Hepatocyte (in vitro differentiated cells): ENCODE results near the gene GAS5. TPM values are rescaled to one million over a fixed set of nuclear protein-coding genes. Genes with fewer than 3 reads are reported as not detected.
"Not testable (repeated sequence)": the region's sequence is repeated elsewhere in the genome, so short reads cannot be mapped to it uniquely, and the experiment has no call there.

Experiments
- DNase-seq: peaks from one replicate; pipeline ENCODE4 v3.0.0-alpha.2; 2016; ENCODE audit warnings: low spot score
- H2AFZ ChIP-seq: fragments of 200-600 bp; sonication (generic); 2 replicates; pipeline ENCODE4 v1.6.0; 2016; ENCODE audit warnings: antibody characterized with exemption, mild to moderate bottlenecking
- H3K27ac ChIP-seq: fragments of 200-600 bp; sonication (generic); 2 replicates; pipeline ENCODE4 v1.5.1; 2016; ENCODE audit warnings: mild to moderate bottlenecking
- H3K27me3 ChIP-seq: fragments of 200-600 bp; sonication (generic); 2 replicates; pipeline ENCODE4 v1.6.1; 2016
- H3K36me3 ChIP-seq: fragments of 200-600 bp; sonication (generic); replicated peaks from 2 replicates; pipeline ENCODE4 v1.5.1; 2016; ENCODE audit warnings: low read depth; ENCODE audit not compliant: insufficient read depth
- H3K4me1 ChIP-seq: fragments of 200-600 bp; sonication (generic); 2 replicates; pipeline ENCODE4 v1.5.1; 2016; ENCODE audit warnings: mild to moderate bottlenecking, moderate library complexity; ENCODE audit not compliant: insufficient read depth
- H3K4me2 ChIP-seq: fragments of 200-600 bp; sonication (generic); 2 replicates; pipeline ENCODE4 v1.6.0; 2016
- H3K4me3 ChIP-seq: fragments of 200-600 bp; sonication (generic); 2 replicates; pipeline ENCODE4 v1.5.1; 2016; ENCODE audit warnings: mild to moderate bottlenecking
- H3K79me2 ChIP-seq: fragments of 200-600 bp; sonication (generic); 2 replicates; pipeline ENCODE4 v1.6.0; 2017; ENCODE audit warnings: mild to moderate bottlenecking
- H3K9me2 ChIP-seq: fragments of 200-600 bp; sonication (generic); replicated peaks from 2 replicates; pipeline ENCODE4 v1.6.0; 2017; ENCODE audit warnings: mild to moderate bottlenecking; ENCODE audit not compliant: insufficient read depth
- H3K9me3 ChIP-seq: fragments of 200-600 bp; sonication (generic); 2 replicates; pipeline ENCODE4 v1.5.1; 2016; ENCODE audit warnings: low read depth, mild to moderate bottlenecking
- H4K20me1 ChIP-seq: fragments of 200-600 bp; sonication (generic); 2 replicates; pipeline ENCODE4 v1.6.0; 2016; ENCODE audit warnings: mild to moderate bottlenecking; ENCODE audit not compliant: insufficient read depth, poor library complexity, severe bottlenecking
- EZH2 ChIP-seq: fragments of 200-600 bp; sonication (generic); IDR thresholded peaks from 2 replicates; pipeline ENCODE4 v1.6.1; 2016; ENCODE audit warnings: antibody characterized with exemption, mild to moderate bottlenecking, borderline replicate concordance
- EZH2phosphoT487 ChIP-seq: fragments of 200-600 bp; sonication (generic); IDR thresholded peaks from one replicate; pipeline ENCODE4 v1.6.1; 2018; ENCODE audit warnings: antibody characterized with exemption, mild to moderate bottlenecking, low read depth, moderate library complexity; ENCODE audit not compliant: unreplicated experiment, severe bottlenecking
- WGBS: methylation state at CpG from one replicate; pipeline ENCODE4 v1.1.6; 2016; ENCODE audit warnings: low lambda C conversion rate; ENCODE audit errors: missing lambda C conversion rate; 5-methylcytosine and 5-hydroxymethylcytosine counted together
- polyA plus RNA-seq: library from polyadenylated mRNA; unstranded; fragments of >200 nt; fragmentation: Nextera tagmentation; extraction: Ambion mirVana; gene quantifications from 2 replicates; pipeline ENCODE4 v1.2.1, GENCODE V29; 2016
- total RNA-seq: library from RNA; depleted of rRNA; stranded (reverse); fragments of >200 nt; gene quantifications from 2 replicates; pipeline ENCODE4 v1.2.3, GENCODE V29; 2014
- TF ChIP-seq, protein P1 (sequence below): fragments of 200-600 bp; sonication (generic); IDR thresholded peaks from 2 replicates; pipeline ENCODE4 v1.5.1; 2016; ENCODE audit warnings: antibody characterized with exemption, mild to moderate bottlenecking; ENCODE audit not compliant: poor library complexity

Gene GAS5
- total and polyA plus RNA-seq, 2 experiments from 2014 or later, result 174 to 495 TPM

DNA sequence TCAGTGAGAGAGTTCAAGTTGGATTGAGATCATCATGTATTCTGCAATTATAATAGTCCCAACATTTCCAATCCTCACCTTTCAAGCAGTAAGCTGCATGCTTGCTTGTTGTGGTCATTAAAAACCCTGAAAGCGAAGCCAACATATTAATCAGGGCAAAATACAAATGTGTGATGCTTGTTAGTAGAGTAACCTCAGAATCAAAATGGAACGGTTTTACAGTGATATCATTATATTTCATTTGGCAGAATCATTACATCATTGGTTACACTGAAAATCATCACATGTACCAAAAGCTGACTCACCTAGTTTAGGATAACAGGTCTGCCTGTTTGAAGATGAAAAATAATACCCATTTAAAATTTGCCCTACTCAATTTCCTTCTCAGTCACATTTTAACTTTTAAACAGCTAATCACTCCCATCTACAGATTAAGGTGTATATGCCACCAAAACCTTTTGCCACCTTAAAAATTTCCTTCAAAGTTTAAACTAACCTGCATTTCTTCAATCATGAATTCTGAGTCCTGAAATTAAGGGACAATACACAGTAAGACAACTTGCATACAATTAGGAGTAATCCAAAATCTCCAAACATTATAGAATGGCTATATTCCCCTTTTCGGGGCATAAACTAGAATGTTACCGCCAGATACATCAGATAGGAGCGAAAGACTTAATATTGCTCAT, 3.5 kb downstream of the GAS5 start:
- Histone ChIP-seq H3K79me2 (peaks cover 28% of the 10 kb centered on the region), H3K27me3 (no peaks in the 10 kb centered on the region), H4K20me1 (peaks cover 26% of the 10 kb centered on the region), H3K4me2 (peak overlapping the region; percentile 88), H3K4me1 (peaks cover 12% of the 10 kb centered on the region), H2AFZ (no peak overlapping the region), H3K9me2 (no peaks in the 10 kb centered on the region), H3K27ac (peak overlapping the region; percentile 6), H3K36me3 (peaks cover 5% of the 10 kb centered on the region), H3K9me3 (no peaks in the 10 kb centered on the region), H3K4me3 (no peak overlapping the region)
- DNase-seq, result no peak
- WGBS, result 93% methylated on average over 5 of the region's 5 CpGs
- TF ChIP-seq EZH2, result no peak
- TF ChIP-seq, protein P1, sequence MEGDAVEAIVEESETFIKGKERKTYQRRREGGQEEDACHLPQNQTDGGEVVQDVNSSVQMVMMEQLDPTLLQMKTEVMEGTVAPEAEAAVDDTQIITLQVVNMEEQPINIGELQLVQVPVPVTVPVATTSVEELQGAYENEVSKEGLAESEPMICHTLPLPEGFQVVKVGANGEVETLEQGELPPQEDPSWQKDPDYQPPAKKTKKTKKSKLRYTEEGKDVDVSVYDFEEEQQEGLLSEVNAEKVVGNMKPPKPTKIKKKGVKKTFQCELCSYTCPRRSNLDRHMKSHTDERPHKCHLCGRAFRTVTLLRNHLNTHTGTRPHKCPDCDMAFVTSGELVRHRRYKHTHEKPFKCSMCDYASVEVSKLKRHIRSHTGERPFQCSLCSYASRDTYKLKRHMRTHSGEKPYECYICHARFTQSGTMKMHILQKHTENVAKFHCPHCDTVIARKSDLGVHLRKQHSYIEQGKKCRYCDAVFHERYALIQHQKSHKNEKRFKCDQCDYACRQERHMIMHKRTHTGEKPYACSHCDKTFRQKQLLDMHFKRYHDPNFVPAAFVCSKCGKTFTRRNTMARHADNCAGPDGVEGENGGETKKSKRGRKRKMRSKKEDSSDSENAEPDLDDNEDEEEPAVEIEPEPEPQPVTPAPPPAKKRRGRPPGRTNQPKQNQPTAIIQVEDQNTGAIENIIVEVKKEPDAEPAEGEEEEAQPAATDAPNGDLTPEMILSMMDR, result no peak
- TF ChIP-seq EZH2phosphoT487, result no peak

DNA sequence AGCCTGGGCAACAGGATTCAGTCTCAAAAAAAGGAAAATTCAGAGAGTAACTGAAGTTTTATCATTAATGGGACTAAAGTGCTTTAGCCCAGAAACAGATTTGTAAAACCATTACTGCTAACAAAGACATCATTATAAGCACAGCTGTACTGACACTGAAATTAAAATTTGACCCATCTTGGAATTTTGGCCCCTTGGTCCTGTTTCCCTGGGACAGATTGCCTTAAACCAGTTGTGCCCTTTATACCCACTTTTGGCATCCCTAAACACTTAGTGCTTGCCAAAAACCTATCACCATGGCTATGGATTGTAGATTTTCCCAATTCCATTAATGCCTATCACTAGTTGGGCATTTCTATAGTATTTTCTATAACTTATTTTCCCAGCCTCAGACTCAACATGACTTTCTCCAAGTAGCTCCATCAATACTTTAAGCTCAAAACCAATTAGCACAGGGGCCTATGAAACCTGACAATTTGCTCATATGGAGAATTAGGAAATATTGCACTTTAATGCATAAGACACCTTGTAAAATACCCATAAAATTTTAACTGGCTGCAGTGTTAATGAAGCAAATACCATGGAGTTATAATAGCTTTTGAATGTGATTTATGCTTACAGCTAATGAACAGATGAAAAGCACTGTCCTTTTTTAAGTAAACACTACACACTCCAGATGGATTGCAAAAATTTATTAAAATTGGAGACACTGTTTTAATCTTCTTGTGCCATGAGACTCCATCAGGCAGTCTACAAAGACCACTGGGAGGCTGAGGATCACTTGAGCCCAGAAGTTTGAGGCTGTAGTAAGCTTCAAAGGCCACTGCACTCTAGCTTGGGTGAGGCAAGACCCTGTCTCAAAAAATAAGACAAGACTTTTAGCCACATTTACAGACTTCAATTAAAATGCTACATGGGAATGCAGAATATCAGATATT, 4.3 kb downstream of the GAS5 start:
- H2AFZ ChIP-seq, result no peak overlapping the region
- H3K27me3 ChIP-seq, result no peaks in the 10 kb centered on the region
- no peak overlapping the region for H3K4me2 ChIP-seq
- no peak overlapping the region for H3K4me3 ChIP-seq
- no peak overlapping the region for H3K27ac ChIP-seq
- no peaks in the 10 kb centered on the region for H3K9me2 ChIP-seq
- peaks cover 5% of the 10 kb centered on the region for H3K36me3 ChIP-seq
- H3K4me1 ChIP-seq, result peaks cover 12% of the 10 kb centered on the region
- no peak for DNase-seq
- no peaks in the 10 kb centered on the region for H3K9me3 ChIP-seq
- peaks cover 28% of the 10 kb centered on the region for H3K79me2 ChIP-seq
- H4K20me1 ChIP-seq, result peaks cover 26% of the 10 kb centered on the region
- TF ChIP-seq, protein P1, result no peak
- TF ChIP-seq EZH2phosphoT487, result no peak
- TF ChIP-seq EZH2, result no peak

DNA sequence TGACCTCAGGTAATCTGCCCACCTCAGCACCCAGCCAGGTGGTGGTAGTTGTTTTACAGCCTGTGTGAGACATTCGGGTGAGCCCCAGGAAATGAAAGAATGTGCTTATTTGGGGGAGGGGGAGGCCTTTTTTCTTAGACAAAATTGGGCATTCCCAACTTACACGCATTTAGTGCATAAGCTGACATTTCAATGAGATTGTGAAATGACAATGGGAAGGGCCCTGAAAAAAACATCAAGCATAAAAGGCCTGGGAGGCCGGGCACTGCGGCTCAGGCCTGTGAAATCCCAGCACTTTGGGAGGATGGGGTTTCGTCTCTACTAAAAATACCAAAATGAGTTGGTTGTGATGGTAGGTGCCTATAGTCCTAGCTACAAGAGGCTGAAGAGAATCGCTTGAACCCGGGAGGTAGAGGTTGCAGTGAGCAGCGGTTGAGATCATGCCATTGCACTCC, 5.0 kb downstream of the GAS5 start:
- DNase-seq, result no peak
- Histone ChIP-seq H3K27me3 (no peaks in the 10 kb centered on the region), H3K4me2 (no peak overlapping the region), H3K9me3 (no peaks in the 10 kb centered on the region), H3K4me3 (no peak overlapping the region), H3K36me3 (peaks cover 5% of the 10 kb centered on the region), H3K4me1 (peaks cover 12% of the 10 kb centered on the region), H2AFZ (no peak overlapping the region), H3K27ac (no peak overlapping the region), H4K20me1 (peaks cover 26% of the 10 kb centered on the region), H3K9me2 (no peaks in the 10 kb centered on the region), H3K79me2 (peaks cover 28% of the 10 kb centered on the region)
- TF ChIP-seq, protein P1, result no peak
- TF ChIP-seq EZH2, result no peak
- 80% methylated on average over 8 of the region's 8 CpGs for WGBS

DNA sequence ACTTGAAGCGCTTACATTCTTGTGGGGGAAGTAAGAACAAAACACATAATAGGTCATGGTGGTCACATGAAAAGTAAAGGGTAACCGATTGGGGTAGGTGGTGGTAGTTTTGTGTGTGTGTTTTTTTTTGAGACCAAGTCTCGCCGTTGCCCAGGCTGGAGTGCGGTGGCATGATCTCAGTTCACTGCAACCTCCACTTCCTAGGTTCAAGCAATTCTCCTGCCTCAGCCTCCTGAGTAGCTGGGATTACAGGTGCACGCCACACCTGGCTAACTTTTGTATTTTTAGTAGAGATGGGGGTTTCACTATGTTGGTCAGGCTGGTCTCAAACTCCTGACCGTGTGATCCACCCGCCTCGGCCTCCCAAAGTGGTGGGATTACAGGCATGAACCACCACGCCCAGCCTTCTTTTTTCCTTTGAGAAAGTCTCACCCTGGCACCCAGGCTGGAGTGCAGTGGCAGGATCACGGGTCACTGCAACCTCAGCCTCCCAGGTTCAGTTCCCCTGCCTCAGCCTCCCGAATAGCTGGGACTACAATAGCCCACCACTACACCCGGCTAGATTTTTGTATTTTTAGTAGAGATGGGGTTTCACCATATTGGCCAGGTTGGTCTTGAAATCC, 5.5 kb downstream of the GAS5 start:
- H2AFZ ChIP-seq, H3K36me3 ChIP-seq, H3K27ac ChIP-seq, H3K9me2 ChIP-seq, H3K4me3 ChIP-seq, H3K4me2 ChIP-seq, DNase-seq, H3K9me3 ChIP-seq, H3K27me3 ChIP-seq: not testable (repeated sequence)
- 81% methylated on average over 13 of the region's 13 CpGs for WGBS
- Histone ChIP-seq H3K4me1 (peaks cover 12% of the 10 kb centered on the region), H4K20me1 (peaks cover 26% of the 10 kb centered on the region), H3K79me2 (peaks cover 25% of the 10 kb centered on the region)
